Skeletal muscle tissue (tissue), 4 donors: Measurements from ENCODE around the gene CYTH1. TPM values are rescaled to one million over a fixed set of nuclear protein-coding genes. Genes with fewer than 3 reads are reported as not detected.

Experiments
- H3K27ac ChIP-seq: one replicate; pipeline ENCODE4 v1.7.0; 2013; ENCODE audit warnings: mild to moderate bottlenecking, low read depth, low read length, inconsistent platforms
- H3K27me3 ChIP-seq, 3 donors: one replicate each; pipeline ENCODE4 v1.7.0; 2013; ENCODE audit warnings: low read length in 3 of 3; ENCODE audit not compliant: control insufficient read depth in 3 of 3, insufficient read depth in 3 of 3
- H3K36me3 ChIP-seq, 3 donors: one replicate each; pipeline ENCODE4 v1.7.0; 2013; ENCODE audit warnings: low read length in 3 of 3; ENCODE audit not compliant: control insufficient read depth in 3 of 3, insufficient read depth in 3 of 3
- H3K4me1 ChIP-seq, 3 donors: one replicate each; pipeline ENCODE4 v1.7.0; 2013; ENCODE audit warnings: low read length in 3 of 3, mild to moderate bottlenecking in 3 of 3; ENCODE audit not compliant: control insufficient read depth in 3 of 3, insufficient read depth in 3 of 3
- H3K4me3 ChIP-seq, 3 donors: one replicate each; pipeline ENCODE4 v1.7.0; 2013; ENCODE audit warnings: low read length in 3 of 3
- H3K9ac ChIP-seq, 3 donors: one replicate each; pipeline ENCODE4 v1.7.0; 2013; ENCODE audit warnings: low read length in 3 of 3, mild to moderate bottlenecking in 3 of 3, moderate library complexity in 2 of 3, low read depth in 1 of 3
- H3K9me3 ChIP-seq, 3 donors: one replicate each; pipeline ENCODE4 v1.7.0; 2013; ENCODE audit warnings: low read length in 3 of 3; ENCODE audit not compliant: control insufficient read depth in 3 of 3
- total RNA-seq: library from RNA; depleted of rRNA; stranded (reverse); fragments of >200 nt; gene quantifications from one replicate; pipeline ENCODE4 v1.2.3, GENCODE V29; 2014
- donor health status: Osteomylitis.

The CYTH1 gene
- total RNA-seq, 1 donor from 2014 or later, result 17.7 TPM

- Histone ChIP-seq H3K27me3 (no peaks in the 10 kb centered on the region), H3K9ac (no peak overlapping the region), H3K9me3 (no peaks in the 10 kb centered on the region), H3K4me1 (peaks cover 9 to 20% (median 13%) of the 10 kb centered on the region in 3 donors), H3K27ac (no peak overlapping the region), H3K4me3 (no peak overlapping the region), H3K36me3 (peaks cover 11 to 24% (median 15%) of the 10 kb centered on the region in 3 donors)
These were observed 75.1 kb downstream of the CYTH1 start for GRCh38 chr17:78707016-78707415.

DNA sequence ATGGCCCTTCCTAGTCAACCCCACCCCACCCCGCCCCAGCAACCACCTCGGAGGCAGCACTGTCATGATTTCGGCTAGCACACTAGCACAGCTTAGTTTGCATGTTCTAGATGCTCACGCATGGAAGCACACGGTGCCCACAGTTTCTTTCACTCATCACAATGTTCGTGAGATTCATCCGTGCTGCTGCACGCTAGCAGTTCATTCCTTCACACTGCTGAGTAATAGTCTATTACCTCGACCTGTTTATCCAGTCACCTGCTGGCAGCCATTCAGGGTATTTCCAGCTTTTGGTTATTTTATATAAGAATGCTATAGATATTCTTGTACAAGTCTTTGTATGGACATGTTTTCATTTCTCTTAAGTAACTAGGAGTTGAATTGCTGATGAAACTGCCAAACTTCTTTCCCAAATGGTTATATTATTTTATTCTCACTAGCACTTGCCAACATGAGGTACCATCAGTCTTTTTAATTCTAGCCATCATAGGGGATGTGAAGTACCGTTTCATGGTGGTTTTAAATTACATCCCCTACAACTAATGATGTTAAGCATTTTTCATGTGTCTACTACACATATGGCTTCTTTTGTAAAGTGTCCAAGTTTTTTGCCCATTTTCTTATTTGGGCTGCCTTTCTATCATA is 75.7 kb downstream of the CYTH1 start:
- H3K36me3 ChIP-seq, result peaks cover 17 to 30% (median 21%) of the 10 kb centered on the region in 3 donors
- no peaks in the 10 kb centered on the region for H3K9me3 ChIP-seq
- H3K27ac ChIP-seq, result no peak overlapping the region
- H3K9ac ChIP-seq, result no peak overlapping the region
- H3K27me3 ChIP-seq, result no peaks in the 10 kb centered on the region
- H3K4me3 ChIP-seq, result no peak overlapping the region
- H3K4me1 ChIP-seq, result peaks cover 9 to 20% (median 13%) of the 10 kb centered on the region in 3 donors

GRCh38 chr17:78705071-78705470 is 77.0 kb downstream of the CYTH1 start:
- H3K27ac ChIP-seq, result no peak overlapping the region

DNA sequence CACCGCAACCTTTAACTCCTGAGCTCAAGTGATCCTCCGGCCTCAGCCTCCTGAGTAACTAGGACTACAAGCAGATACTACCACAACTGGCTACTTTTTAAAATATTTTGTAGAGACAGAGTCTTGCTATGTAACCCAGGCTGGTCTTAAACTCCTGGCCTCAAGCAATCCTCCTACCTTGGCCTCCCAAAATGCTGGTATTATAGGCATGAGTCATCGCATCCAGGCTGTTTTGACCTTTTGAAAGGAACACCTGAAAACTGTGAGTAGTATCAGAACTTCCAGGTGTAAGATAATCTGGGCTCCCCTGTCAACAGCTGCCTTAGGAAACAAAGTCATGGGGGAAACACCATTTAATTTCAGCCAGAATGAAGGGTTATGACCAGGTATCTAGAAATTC is 77.5 kb downstream of the CYTH1 start:
- H3K27ac ChIP-seq, result no peak overlapping the region
- H3K36me3 ChIP-seq, result peaks cover 23 to 42% (median 25%) of the 10 kb centered on the region in 3 donors
- H3K27me3 ChIP-seq, result no peaks in the 10 kb centered on the region
- H3K9me3 ChIP-seq, result no peaks in the 10 kb centered on the region
- no peak overlapping the region for H3K4me3 ChIP-seq
- peaks cover 7 to 11% (median 9%) of the 10 kb centered on the region in 3 donors for H3K4me1 ChIP-seq
- no peak overlapping the region for H3K9ac ChIP-seq

More at GRCh38 chr17:78705071-78705470, 77.0 kb downstream of the CYTH1 start:
- no peaks in the 10 kb centered on the region for H3K9me3 ChIP-seq
- no peak overlapping the region for H3K4me3 ChIP-seq
- H3K27me3 ChIP-seq, result no peaks in the 10 kb centered on the region
- H3K36me3 ChIP-seq, result peaks cover 21 to 37% (median 23%) of the 10 kb centered on the region in 3 donors
- H3K9ac ChIP-seq, result no peak overlapping the region
- peaks cover 7 to 15% (median 9%) of the 10 kb centered on the region in 3 donors for H3K4me1 ChIP-seq

GRCh38 chr17:78697554-78698343 is 84.3 kb downstream of the CYTH1 start:
- Histone ChIP-seq H3K4me1 (no peaks in the 10 kb centered on the region), H3K4me3 (no peak overlapping the region), H3K27ac (no peak overlapping the region), H3K9me3 (no peaks in the 10 kb centered on the region), H3K36me3 (peaks cover 44 to 81% (median 67%) of the 10 kb centered on the region in 3 donors), H3K9ac (no peak overlapping the region), H3K27me3 (no peaks in the 10 kb centered on the region)

- Histone ChIP-seq H3K27ac (no peak overlapping the region), H3K4me1 (no peaks in the 10 kb centered on the region), H3K4me3 (no peak overlapping the region), H3K9ac (no peak overlapping the region), H3K36me3 (peaks cover 50 to 85% (median 70%) of the 10 kb centered on the region in 3 donors), H3K27me3 (no peaks in the 10 kb centered on the region), H3K9me3 (no peaks in the 10 kb centered on the region)
These were observed 85.0 kb downstream of the CYTH1 start for GRCh38 chr17:78697122-78697521.

DNA sequence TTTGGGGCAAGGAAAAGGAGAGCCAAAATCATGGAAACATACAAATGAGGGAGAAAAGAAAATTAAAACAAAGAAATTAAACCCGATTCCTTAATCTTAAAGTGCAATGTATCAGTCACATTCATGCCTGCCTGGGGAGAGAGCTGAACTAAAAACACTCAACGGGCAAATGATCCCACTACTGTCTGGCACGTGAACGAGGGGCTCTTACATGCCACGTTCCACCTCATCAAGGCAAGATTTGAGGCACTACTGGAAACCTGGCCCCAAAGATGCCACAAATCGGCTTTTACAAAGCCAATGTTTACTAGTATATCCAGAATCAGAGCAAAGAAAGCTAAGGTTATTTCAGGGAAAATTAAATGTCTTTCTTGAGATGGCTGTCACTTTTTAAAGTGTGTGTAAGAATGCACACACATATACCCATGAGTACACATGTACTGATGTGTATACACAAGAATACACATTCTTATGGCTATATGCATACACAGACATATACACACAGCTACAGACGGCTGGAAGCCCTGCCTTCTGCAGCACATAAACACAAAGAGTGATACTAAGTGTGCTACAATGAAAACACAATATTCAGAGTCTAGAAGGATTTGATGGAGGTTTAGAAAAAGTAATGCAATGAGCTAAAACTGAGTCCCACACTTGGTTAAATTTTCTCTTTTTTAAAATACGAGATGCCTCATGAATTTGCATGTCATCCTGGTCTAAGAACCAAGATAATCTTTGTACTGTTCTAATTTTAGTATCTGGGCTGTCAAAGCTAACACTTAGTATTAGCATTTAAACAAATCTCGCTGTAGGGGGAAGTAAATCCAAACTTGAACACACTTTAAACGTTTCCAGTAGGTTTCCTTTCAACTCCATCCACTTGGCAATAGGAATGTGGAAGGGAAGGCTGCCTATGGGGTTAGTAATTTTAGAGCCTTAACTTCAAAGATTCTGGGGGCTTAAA is 85.8 kb downstream of the CYTH1 start:
- no peaks in the 10 kb centered on the region for H3K4me1 ChIP-seq
- no peaks in the 10 kb centered on the region for H3K27me3 ChIP-seq
- H3K9me3 ChIP-seq, result no peaks in the 10 kb centered on the region
- peaks cover 44 to 81% (median 66%) of the 10 kb centered on the region in 3 donors for H3K36me3 ChIP-seq
- H3K27ac ChIP-seq, result no peak overlapping the region
- no peak overlapping the region for H3K9ac ChIP-seq
- H3K4me3 ChIP-seq, result no peak overlapping the region

- Histone ChIP-seq H3K36me3 (peaks cover 43 to 74% (median 69%) of the 10 kb centered on the region in 3 donors), H3K9me3 (no peaks in the 10 kb centered on the region)
These were observed 87.1 kb downstream of the CYTH1 start for GRCh38 chr17:78694805-78695531.

More at GRCh38 chr17:78694805-78695531, 87.1 kb downstream of the CYTH1 start:
- Histone ChIP-seq H3K4me1 (no peaks in the 10 kb centered on the region), H3K27me3 (no peaks in the 10 kb centered on the region), H3K9ac (no peak overlapping the region), H3K27ac (no peak overlapping the region), H3K4me3 (no peak overlapping the region)
